Left ventricle myocardium inferior (tissue), 1 donor: ENCODE measurements around the gene MESP1. TPM values are rescaled to one million over a fixed set of nuclear protein-coding genes. Genes with fewer than 3 reads are reported as not detected.

Experiments used
- DNase-seq: peaks from one replicate; pipeline ENCODE4 v3.0.0-alpha.2; 2020
- H3K27ac ChIP-seq: fragments of 200-600 bp; replicated peaks from 2 replicates; pipeline ENCODE4 v1.8.0; 2021
- H3K27me3 ChIP-seq: fragments of 200-600 bp; 2 replicates; pipeline ENCODE4 v1.8.0; 2021; ENCODE audit warnings: low read depth
- H3K36me3 ChIP-seq: fragments of 200-600 bp; 2 replicates; pipeline ENCODE4 v1.8.0; 2021
- H3K4me1 ChIP-seq: fragments of 200-600 bp; 2 replicates; pipeline ENCODE4 v1.8.0; 2021
- H3K4me3 ChIP-seq: fragments of 200-600 bp; 2 replicates; pipeline ENCODE4 v1.8.0; 2021; ENCODE audit warnings: mild to moderate bottlenecking, moderate library complexity
- H3K9me3 ChIP-seq: fragments of 200-600 bp; replicated peaks from 2 replicates; pipeline ENCODE4 v1.8.0; 2021
- CTCF ChIP-seq: fragments of 200-600 bp; IDR thresholded peaks from 2 replicates; pipeline ENCODE4 v1.8.0; 2021; ENCODE audit warnings: antibody characterized with exemption, mild to moderate bottlenecking, borderline replicate concordance
- intact Hi-C: fragments of 100-400 bp; cut with micrococcal nuclease; formaldehyde crosslinking; loops from one replicate; pipeline ENCODE4 v1.11.0; 2022
- total RNA-seq: library from RNA; stranded (reverse); fragmentation: NEBNext Ultra II Directional; extraction: Animal tissue kit (Norgen Biotek cat#: 25700); gene quantifications from one replicate; pipeline ENCODE4 v1.2.1, GENCODE V29; 2021
- donor health status: DM: no; HTN: yes; CAD: no; lungs with severe emphysema.

Gene MESP1
- total RNA-seq, 1 donor from 2014 or later: 8.4 TPM

DNA sequence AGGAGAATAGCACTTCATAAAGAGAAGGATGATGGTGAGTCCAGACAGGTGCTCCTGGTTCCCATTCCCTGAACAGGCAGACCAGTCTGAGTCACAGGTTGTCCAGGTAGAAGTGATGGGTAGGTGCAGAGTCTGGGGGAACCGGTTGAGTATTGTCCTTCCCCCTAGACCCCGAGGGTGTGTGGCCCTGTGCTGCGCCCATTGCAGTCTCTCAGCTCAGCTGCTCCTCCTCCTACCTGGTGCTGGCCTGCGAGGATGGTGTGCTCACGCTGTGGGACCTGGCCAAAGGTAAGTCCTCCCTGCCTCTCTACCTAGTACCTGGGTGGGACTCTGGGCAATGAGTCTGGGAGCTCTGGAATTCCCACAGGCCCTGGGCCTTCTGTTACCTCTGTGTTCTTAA, 19.8 kb downstream of the MESP1 start:
- intact Hi-C loops: no loop called here
- Histone ChIP-seq H3K27ac (no peak overlapping the region), H3K4me3 (no peak overlapping the region), H3K27me3 (peaks cover 32% of the 10 kb centered on the region), H3K4me1 (peaks cover 7% of the 10 kb centered on the region), H3K9me3 (no peaks in the 10 kb centered on the region), H3K36me3 (no peaks in the 10 kb centered on the region)
- no peak for TF ChIP-seq CTCF
- no peak for DNase-seq

DNA sequence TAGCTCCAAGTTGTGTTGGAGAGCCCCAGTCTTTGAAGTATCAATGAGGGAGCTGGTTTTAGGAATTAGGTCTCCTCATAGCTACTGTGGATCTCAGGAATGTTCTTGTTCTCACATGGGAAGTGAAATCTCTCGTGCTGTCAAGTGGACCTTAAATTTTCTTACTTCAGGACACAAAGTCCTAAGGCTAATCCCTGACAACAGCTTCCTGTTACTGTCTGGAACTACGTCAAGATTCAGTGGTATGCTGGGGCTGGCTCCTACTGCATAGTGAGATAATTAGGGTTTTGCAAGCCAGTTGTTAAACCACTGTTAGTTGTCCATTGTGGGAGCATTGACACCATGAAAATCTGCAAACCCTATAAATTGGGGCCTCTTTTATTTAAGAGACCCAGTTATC, 22.8 kb downstream of the MESP1 start:
- no peak for TF ChIP-seq CTCF
- Histone ChIP-seq H3K27me3 (peaks cover 7% of the 10 kb centered on the region), H3K4me1 (peaks cover 7% of the 10 kb centered on the region), H3K27ac (no peak overlapping the region), H3K4me3 (no peak overlapping the region), H3K36me3 (no peaks in the 10 kb centered on the region), H3K9me3 (peaks cover 13% of the 10 kb centered on the region)
- no peak for DNase-seq
- intact Hi-C loops: no loop called here

DNA sequence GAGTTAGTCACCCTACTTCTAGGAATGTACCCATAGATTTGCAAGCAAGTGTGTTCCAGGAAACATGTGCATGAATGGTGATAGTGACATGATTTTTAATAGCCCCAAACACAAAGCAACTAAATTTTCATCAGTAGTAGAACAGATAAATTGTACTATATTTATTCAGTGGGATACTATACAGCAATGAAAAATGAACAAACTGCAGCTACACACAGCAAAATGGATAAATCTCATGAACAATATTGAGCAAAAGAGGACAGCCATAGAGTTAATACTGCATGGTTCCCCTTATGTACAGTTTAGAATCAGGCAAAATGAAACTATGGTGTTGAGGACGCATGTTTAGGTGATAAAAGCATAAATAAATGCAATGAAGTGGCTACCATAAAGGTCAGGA, 26.0 kb downstream of the MESP1 start:
- no peak for TF ChIP-seq CTCF
- Histone ChIP-seq H3K27me3 (no peaks in the 10 kb centered on the region), H3K27ac (no peak overlapping the region), H3K36me3 (no peaks in the 10 kb centered on the region), H3K4me1 (peaks cover 7% of the 10 kb centered on the region), H3K4me3 (no peak overlapping the region), H3K9me3 (peaks cover 18% of the 10 kb centered on the region)
- intact Hi-C loops: no loop called here
- DNase-seq: no peak

GRCh38 chr15:89724621-89725020, 26.4 kb downstream of the MESP1 start:
- Histone ChIP-seq H3K9me3 (peaks cover 18% of the 10 kb centered on the region), H3K27ac (no peak overlapping the region), H3K4me3 (no peak overlapping the region), H3K36me3 (no peaks in the 10 kb centered on the region), H3K27me3 (no peaks in the 10 kb centered on the region), H3K4me1 (peaks cover 7% of the 10 kb centered on the region)
- DNase-seq: no peak
- intact Hi-C loops: no loop called here
- TF ChIP-seq CTCF: no peak

DNA sequence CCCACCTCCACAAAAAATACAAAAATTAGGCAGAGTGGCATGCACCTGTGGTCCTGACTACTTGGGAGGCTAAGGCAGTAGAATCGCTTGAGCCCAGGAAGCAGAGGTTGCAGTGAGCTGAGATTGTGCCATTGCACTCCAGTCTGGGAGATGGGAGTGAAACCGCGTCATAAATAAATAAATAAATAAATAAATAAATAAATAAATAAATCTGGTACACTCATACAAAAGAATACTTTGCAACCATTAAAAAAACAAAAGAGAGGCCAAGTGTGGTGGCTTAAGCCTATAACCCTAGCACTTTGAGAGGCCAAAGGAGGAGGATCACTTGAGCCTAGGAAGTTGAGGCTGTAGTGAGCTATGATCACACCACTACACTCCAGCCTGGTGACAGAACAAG, 28.0 kb downstream of the MESP1 start:
- intact Hi-C loops: no loop called here
- no peak for TF ChIP-seq CTCF
- Histone ChIP-seq H3K27ac (no peak overlapping the region), H3K27me3 (no peaks in the 10 kb centered on the region), H3K4me3 (no peak overlapping the region), H3K9me3 (peaks cover 18% of the 10 kb centered on the region), H3K4me1 (peaks cover under 1% of the 10 kb centered on the region), H3K36me3 (no peaks in the 10 kb centered on the region)
- DNase-seq: no peak

DNA sequence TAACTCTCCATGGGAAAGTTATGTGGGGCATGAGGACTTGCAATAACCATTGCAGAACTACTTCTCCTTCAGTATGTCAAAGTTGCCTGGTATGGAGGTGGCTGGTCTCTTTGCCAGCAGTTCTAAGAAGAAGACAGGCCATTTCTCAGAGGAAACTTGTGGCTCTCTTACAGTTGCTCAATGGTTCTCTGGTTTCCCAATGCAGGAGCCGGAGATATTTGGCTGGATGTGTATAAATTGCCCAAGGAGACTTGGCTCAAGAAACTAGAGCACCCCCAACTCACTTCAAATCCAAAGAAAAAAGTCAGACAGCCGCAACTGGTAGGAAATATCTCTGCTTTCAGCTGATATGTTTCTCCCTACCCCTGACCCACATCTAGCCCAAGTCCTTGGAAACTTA, 36.3 kb downstream of the MESP1 start:
- intact Hi-C loops: no loop called here
- TF ChIP-seq CTCF: no peak
- peaks cover 12% of the 10 kb centered on the region for H3K9me3 ChIP-seq
- H3K27ac ChIP-seq: no peak overlapping the region
- no peak overlapping the region for H3K4me3 ChIP-seq
- DNase-seq: no peak
- H3K36me3 ChIP-seq: no peaks in the 10 kb centered on the region
- no peaks in the 10 kb centered on the region for H3K27me3 ChIP-seq
- H3K4me1 ChIP-seq: no peaks in the 10 kb centered on the region
